ENCODE data around the gene PRSS50.

GRCh38 chr3:46678280-46678679 lies 39.4 kb downstream of the PRSS50 start:
- TF ChIP-seq, protein P1, sequence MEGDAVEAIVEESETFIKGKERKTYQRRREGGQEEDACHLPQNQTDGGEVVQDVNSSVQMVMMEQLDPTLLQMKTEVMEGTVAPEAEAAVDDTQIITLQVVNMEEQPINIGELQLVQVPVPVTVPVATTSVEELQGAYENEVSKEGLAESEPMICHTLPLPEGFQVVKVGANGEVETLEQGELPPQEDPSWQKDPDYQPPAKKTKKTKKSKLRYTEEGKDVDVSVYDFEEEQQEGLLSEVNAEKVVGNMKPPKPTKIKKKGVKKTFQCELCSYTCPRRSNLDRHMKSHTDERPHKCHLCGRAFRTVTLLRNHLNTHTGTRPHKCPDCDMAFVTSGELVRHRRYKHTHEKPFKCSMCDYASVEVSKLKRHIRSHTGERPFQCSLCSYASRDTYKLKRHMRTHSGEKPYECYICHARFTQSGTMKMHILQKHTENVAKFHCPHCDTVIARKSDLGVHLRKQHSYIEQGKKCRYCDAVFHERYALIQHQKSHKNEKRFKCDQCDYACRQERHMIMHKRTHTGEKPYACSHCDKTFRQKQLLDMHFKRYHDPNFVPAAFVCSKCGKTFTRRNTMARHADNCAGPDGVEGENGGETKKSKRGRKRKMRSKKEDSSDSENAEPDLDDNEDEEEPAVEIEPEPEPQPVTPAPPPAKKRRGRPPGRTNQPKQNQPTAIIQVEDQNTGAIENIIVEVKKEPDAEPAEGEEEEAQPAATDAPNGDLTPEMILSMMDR (IDR thresholded peaks at IDR 0.05): no peak
- TF ChIP-seq EP300 (IDR thresholded peaks at IDR 0.05): no peak
